GM18909 (cell line): ENCODE results near the gene UGT1A8.
"Not testable (repeated sequence)": the region's sequence is repeated elsewhere in the genome, so short reads cannot be mapped to it uniquely, and the experiment has no call there.

ENCODE experiments used
- ATAC-seq: cut with Tn5 transposase; IDR thresholded peaks from one replicate; pipeline ENCODE4 v1.9.1; 2021; ENCODE audit warnings: mild to moderate bottlenecking; ENCODE audit not compliant: unreplicated experiment, poor library complexity

UGT1A8 gene

GRCh38 chr2:233638836-233639235 lies 21.4 kb downstream of the UGT1A8 start:
- ATAC-seq, result no peak

GRCh38 chr2:233639860-233640259 lies 22.4 kb downstream of the UGT1A8 start:
- ATAC-seq, result no peak

- no peak for ATAC-seq
Observed at GRCh38 chr2:233643128-233643527, 25.7 kb downstream of the UGT1A8 start.

- not testable (repeated sequence) for ATAC-seq
Observed at GRCh38 chr2:233646033-233646432, 28.6 kb downstream of the UGT1A8 start.

GRCh38 chr2:233650981-233651380 lies 33.5 kb downstream of the UGT1A8 start:
- ATAC-seq, result no peak

- no peak for ATAC-seq
Observed at GRCh38 chr2:233651430-233651829, 34.0 kb downstream of the UGT1A8 start.

- no peak for ATAC-seq
Observed at GRCh38 chr2:233654501-233654900, 37.1 kb downstream of the UGT1A8 start.

- no peak for ATAC-seq
Observed at GRCh38 chr2:233655043-233655442, 37.6 kb downstream of the UGT1A8 start.

- not testable (repeated sequence) for ATAC-seq
Observed at GRCh38 chr2:233655943-233656342, 38.5 kb downstream of the UGT1A8 start.

GRCh38 chr2:233656443-233656842 lies 39.0 kb downstream of the UGT1A8 start:
- ATAC-seq, result no peak

- ATAC-seq, result no peak
Observed at GRCh38 chr2:233658610-233659009, 41.2 kb downstream of the UGT1A8 start.

- no peak for ATAC-seq
Observed at GRCh38 chr2:233663911-233664310, 46.5 kb downstream of the UGT1A8 start.

GRCh38 chr2:233668605-233669260 lies 51.3 kb downstream of the UGT1A8 start:
- ATAC-seq, result no peak

- no peak for ATAC-seq
Observed at GRCh38 chr2:233671290-233672161, 54.1 kb downstream of the UGT1A8 start, which contains the start of gene UGT1A9. TSS of gene UGT1A9 (plus strand) at chr2:233671898. CDS start at chr2:233671935, 37 bp downstream.

GRCh38 chr2:233672886-233673285 lies 55.5 kb downstream of the UGT1A8 start:
- no peak for ATAC-seq

GRCh38 chr2:233673896-233674295 lies 56.5 kb downstream of the UGT1A8 start:
- no peak for ATAC-seq

- ATAC-seq, result no peak
Observed at GRCh38 chr2:233674314-233674713, 56.9 kb downstream of the UGT1A8 start.

- no peak for ATAC-seq
Observed at GRCh38 chr2:233674995-233675394, 57.6 kb downstream of the UGT1A8 start.

- no peak for ATAC-seq
Observed at GRCh38 chr2:233676046-233676445, 58.6 kb downstream of the UGT1A8 start.

- no peak for ATAC-seq
Observed at GRCh38 chr2:233679196-233679595, 61.8 kb downstream of the UGT1A8 start.

- no peak for ATAC-seq
Observed at GRCh38 chr2:233680361-233681045, 63.1 kb downstream of the UGT1A8 start.
